ENCODE results near the gene AZIN2. TPM values are rescaled to one million over a fixed set of nuclear protein-coding genes. Genes with fewer than 3 reads are reported as not detected.

AZIN2 gene
- total and polyA plus RNA-seq, 10 of the 15 experiments (the other 5 are each of a cell fraction or from before 2014, with no cell fraction given): 0.02 to 0.85 (median 0.23) TPM

- H2AFZ ChIP-seq (ENCODE audit: control insufficient read depth, low read depth, low read length): no peak overlapping the region
- H3K27me3 ChIP-seq (replicated peaks in 1 of 2; ENCODE audit: control insufficient read depth in 2 of 2, insufficient read depth in 2 of 2, low read length in 1 of 2): peaks cover 8 to 12% of the 10 kb centered on the region in 2 experiments
- FAIRE-seq: no peak
- H3K4me3 ChIP-seq: no peak overlapping the region
- CTCF ChIA-PET: interaction anchor here (0.6 to 4.5 kb wide), 18 partner anchors 9 to 566 kb away, joined by 3 to 55 read pairs (median 4); no protein-coding TSS in a partner anchor
- no peak overlapping the region for H3K9ac ChIP-seq (ENCODE audit: control insufficient read depth, insufficient read depth, low read length)
- intact Hi-C loops (cut with micrococcal nuclease; ENCODE audit: unreplicated experiment) (loop anchor here (1.0 kb wide), 2 partner anchors 153 to 210 kb away; no protein-coding TSS in a partner anchor), in situ Hi-C loops (cut with MboI) (no loop called here)
- H4K20me1 ChIP-seq (ENCODE audit: control insufficient read depth, insufficient read depth): no peaks in the 10 kb centered on the region
- WGBS (ENCODE audit: insufficient coverage, insufficient replicate concordance, low lambda C conversion rate, missing lambda C conversion rate): 11% methylated on average over 12 of the region's 12 CpGs
- H3K9me3 ChIP-seq (replicated peaks; ENCODE audit: control insufficient read depth, insufficient read depth, low read length): no peaks in the 10 kb centered on the region
- SMC1A ChIA-PET (ENCODE audit: uncharacterized antibody, unreplicated experiment): interaction anchor here (0.8 to 4.5 kb wide), 7 partner anchors 9 to 566 kb away, joined by 3 to 34 read pairs (median 3); no protein-coding TSS in a partner anchor
- no TSS peak for BruUV-seq (replicated peaks)
- no peaks in the 10 kb centered on the region for H3K36me3 ChIP-seq (ENCODE audit: control insufficient read depth in 2 of 2, insufficient read depth in 2 of 2, low read length in 1 of 2)
- no peak overlapping the region for H3K4me2 ChIP-seq (ENCODE audit: control insufficient read depth, insufficient read depth)
- peak; percentile 90 for ATAC-seq
- H3K27ac ChIP-seq (ENCODE audit: control insufficient read depth, insufficient read depth): no peak overlapping the region
- DNase-seq (ENCODE audit: low read depth, low spot score): peak; percentile 5
- POLR2A ChIA-PET: no interaction called here
- no peaks in the 10 kb centered on the region for H3K79me2 ChIP-seq (ENCODE audit: control insufficient read depth, insufficient read depth, low read length)
- peaks cover 14% of the 10 kb centered on the region for H3K4me1 ChIP-seq (ENCODE audit: control insufficient read depth, insufficient read depth, low read length)
- RAD21 ChIA-PET (ENCODE audit: unreplicated experiment): interaction anchor here (0.7 to 5.1 kb wide), 5 partner anchors 10 to 258 kb away, joined by 3 to 42 read pairs (median 7); no protein-coding TSS in a partner anchor
- no peak for TF ChIP-seq FOS (IDR thresholded peaks at IDR 0.05; ENCODE audit: borderline replicate concordance, extremely low read depth, insufficient read length)
- peak; percentile 82 for TF ChIP-seq RAD21 (IDR thresholded peaks at IDR 0.05; ENCODE audit: insufficient read depth, low read depth, low read length)
- no peak for TF ChIP-seq BRCA1 (IDR thresholded peaks at IDR 0.05; ENCODE audit: low read depth, low read length)
- TF ChIP-seq ZNF207 (IDR thresholded peaks at IDR 0.05; ENCODE audit: borderline replicate concordance): no peak
- TF ChIP-seq KAT2A (conservative IDR thresholded peaks at IDR 0.05; ENCODE audit: control insufficient read depth, low read depth, low read length): no peak
- no peak for TF ChIP-seq ZNF24 (IDR thresholded peaks at IDR 0.05)
- no peak for TF ChIP-seq HDAC6 (IDR thresholded peaks at IDR 0.05; ENCODE audit: unreplicated experiment)
- TF ChIP-seq, protein P1, sequence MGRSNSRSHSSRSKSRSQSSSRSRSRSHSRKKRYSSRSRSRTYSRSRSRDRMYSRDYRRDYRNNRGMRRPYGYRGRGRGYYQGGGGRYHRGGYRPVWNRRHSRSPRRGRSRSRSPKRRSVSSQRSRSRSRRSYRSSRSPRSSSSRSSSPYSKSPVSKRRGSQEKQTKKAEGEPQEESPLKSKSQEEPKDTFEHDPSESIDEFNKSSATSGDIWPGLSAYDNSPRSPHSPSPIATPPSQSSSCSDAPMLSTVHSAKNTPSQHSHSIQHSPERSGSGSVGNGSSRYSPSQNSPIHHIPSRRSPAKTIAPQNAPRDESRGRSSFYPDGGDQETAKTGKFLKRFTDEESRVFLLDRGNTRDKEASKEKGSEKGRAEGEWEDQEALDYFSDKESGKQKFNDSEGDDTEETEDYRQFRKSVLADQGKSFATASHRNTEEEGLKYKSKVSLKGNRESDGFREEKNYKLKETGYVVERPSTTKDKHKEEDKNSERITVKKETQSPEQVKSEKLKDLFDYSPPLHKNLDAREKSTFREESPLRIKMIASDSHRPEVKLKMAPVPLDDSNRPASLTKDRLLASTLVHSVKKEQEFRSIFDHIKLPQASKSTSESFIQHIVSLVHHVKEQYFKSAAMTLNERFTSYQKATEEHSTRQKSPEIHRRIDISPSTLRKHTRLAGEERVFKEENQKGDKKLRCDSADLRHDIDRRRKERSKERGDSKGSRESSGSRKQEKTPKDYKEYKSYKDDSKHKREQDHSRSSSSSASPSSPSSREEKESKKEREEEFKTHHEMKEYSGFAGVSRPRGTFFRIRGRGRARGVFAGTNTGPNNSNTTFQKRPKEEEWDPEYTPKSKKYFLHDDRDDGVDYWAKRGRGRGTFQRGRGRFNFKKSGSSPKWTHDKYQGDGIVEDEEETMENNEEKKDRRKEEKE (IDR thresholded peaks at IDR 0.05): no peak
- TF ChIP-seq POLR2AphosphoS2 (IDR thresholded peaks at IDR 0.05; ENCODE audit: low read depth, low read length): no peak
- no peak for TF ChIP-seq POLR2A (IDR thresholded peaks at IDR 0.05; ENCODE audit: low read depth, low read length)
- no peak for TF ChIP-seq CUX1 (IDR thresholded peaks at IDR 0.05; ENCODE audit: insufficient replicate concordance, low read depth, low read length)
- TF ChIP-seq EZH2 (IDR thresholded peaks at IDR 0.05; ENCODE audit: borderline replicate concordance, control insufficient read depth, low read depth, low read length): no peak
- TF ChIP-seq RB1 (IDR thresholded peaks at IDR 0.05; ENCODE audit: borderline replicate concordance): no peak
- peak; percentile 74 to 83 (median 75) for TF ChIP-seq CTCF (IDR thresholded peaks at IDR 0.05 in 2 of 3, conservative IDR thresholded peaks at IDR 0.05 in 1 of 3; ENCODE audit: control insufficient read depth in 2 of 3, extremely low read depth in 1 of 3, insufficient read depth in 1 of 3, low read depth in 3 of 3, low read length in 3 of 3)
Measured at GRCh38 chr1:33086384-33086850, 5.5 kb downstream of the AZIN2 start.
